Cardiac fibroblast (primary cell): ENCODE results near the gene DIRAS1.
A peak's percentile ranks its signal among the peaks of the same experiment; 100 is the strongest.

Source experiments
- DNase-seq, 2 donors: peaks; one replicate each; pipeline versions ENCODE4 v3.0.0 to v3.0.0-alpha.2; 2010; ENCODE audit warnings: low read depth in 2 of 2
- H3K4me3 ChIP-seq, 2 donors: replicated peaks in 1 of 2; 1 replicate in 1 of 2; 2 replicates in 1 of 2; pipeline ENCODE4 v1.5.1; 2011; ENCODE audit warnings: low read depth in 2 of 2, low read length in 2 of 2, mild to moderate bottlenecking in 2 of 2, moderate library complexity in 1 of 2
- TF ChIP-seq, protein P1 (sequence below): IDR thresholded peaks from one replicate; pipeline ENCODE4 v1.5.1; 2011; ENCODE audit warnings: low read depth, mild to moderate bottlenecking, low read length, inconsistent platforms

DIRAS1 gene

DNA sequence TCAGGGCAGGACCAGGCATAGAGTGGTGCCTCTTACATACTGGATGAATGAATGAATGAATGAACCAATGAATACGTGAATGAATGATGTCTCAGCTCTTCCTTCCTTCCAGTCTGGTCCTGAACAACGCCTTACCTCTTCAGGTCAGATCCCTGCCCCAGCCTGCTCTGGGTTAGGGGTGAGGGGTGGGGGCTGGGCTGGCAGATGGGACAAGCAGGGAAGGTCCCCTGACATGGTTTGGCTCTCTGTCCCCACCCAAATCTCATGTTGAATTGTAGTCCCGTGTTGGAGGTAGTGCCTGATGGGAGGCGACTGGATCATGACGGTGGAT, 9.3 kb downstream of the DIRAS1 start:
- TF ChIP-seq, protein P1, sequence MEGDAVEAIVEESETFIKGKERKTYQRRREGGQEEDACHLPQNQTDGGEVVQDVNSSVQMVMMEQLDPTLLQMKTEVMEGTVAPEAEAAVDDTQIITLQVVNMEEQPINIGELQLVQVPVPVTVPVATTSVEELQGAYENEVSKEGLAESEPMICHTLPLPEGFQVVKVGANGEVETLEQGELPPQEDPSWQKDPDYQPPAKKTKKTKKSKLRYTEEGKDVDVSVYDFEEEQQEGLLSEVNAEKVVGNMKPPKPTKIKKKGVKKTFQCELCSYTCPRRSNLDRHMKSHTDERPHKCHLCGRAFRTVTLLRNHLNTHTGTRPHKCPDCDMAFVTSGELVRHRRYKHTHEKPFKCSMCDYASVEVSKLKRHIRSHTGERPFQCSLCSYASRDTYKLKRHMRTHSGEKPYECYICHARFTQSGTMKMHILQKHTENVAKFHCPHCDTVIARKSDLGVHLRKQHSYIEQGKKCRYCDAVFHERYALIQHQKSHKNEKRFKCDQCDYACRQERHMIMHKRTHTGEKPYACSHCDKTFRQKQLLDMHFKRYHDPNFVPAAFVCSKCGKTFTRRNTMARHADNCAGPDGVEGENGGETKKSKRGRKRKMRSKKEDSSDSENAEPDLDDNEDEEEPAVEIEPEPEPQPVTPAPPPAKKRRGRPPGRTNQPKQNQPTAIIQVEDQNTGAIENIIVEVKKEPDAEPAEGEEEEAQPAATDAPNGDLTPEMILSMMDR: no peak
- DNase-seq: no peak
- no peak overlapping the region for H3K4me3 ChIP-seq

DNA sequence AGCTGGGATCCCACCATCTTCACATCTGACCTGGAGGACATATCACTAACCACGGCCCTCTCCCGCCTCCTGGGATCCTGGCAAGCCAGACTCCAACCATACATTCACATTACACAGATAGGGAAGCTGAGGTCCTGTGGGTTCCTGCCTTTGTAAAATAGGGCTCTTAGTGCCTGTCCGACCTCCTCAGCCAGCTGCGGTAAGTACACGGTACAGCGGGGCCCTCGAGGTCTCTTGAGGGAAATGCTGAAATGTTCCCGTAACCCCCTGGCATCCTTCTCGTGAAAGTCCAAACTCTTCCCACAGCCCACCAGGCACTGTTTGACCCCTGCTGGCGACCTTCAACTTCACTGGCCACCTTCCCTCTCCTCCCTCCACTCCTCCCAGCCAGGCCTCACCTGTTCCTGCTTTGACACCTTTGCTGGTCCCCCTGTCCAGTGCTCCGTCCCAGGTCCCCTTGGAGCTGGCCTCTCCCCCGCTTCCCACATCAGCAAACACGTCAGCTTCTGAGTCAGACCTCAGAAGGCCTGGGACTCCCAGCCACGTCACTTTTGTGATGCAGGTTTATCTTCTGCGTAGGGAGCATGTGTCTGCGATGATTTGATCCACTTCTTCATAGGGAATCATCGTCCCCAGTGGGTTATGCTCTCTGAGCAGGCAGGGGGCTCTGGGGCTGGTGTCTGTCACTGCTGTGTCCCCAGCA, 9.8 kb downstream of the DIRAS1 start:
- H3K4me3 ChIP-seq: no peak overlapping the region
- TF ChIP-seq, protein P1: no peak
- DNase-seq: peak; percentile 61 to 82

DNA sequence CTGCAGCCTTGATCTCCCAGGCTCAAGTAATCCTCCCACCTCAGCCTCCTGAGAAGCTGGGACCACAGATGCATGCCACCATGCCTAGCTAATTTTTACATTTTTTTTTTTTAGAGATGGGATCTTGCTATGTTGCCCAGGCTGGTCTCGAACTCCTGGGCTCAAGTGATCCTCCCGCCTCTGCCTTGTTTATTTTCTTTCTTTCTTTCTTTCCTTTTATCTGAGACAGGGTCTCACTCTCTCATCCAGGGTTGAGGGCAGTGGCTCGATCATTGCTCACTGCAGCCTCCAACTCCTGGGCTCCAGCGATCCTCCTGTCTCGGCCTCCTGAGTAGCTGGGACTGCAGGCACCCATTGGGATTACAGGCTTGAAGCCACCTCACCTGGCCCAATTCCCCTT, 14.9 kb downstream of the DIRAS1 start:
- no peak overlapping the region for H3K4me3 ChIP-seq
- no peak for DNase-seq
- TF ChIP-seq, protein P1: no peak

DNA sequence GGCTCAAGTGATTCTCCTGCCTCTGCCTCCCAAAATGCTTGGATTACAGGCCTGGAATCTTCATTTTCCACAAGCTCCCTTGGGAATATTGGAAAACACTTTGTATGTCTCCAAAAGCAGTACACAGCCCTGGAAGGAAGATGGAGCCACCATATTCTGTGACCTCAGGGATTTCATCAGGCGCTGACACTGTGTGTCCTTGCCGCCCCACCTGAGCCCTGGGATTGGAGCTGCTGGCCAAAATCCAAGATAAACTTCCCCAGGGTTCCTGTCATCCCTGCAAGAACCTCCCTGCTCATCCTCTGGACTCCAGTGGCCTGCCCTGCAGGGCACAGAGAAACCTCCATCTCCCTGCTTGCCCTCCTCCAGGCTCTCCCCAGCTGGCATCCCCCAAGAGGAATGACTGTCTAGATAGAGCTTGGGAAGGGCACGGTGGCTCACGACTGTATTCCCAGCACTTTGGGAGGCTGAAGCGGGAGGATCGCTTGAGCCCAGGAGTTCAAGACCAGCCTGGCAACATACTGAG, 17.4 kb downstream of the DIRAS1 start:
- TF ChIP-seq, protein P1: no peak
- DNase-seq: no peak
- no peak overlapping the region for H3K4me3 ChIP-seq

DNA sequence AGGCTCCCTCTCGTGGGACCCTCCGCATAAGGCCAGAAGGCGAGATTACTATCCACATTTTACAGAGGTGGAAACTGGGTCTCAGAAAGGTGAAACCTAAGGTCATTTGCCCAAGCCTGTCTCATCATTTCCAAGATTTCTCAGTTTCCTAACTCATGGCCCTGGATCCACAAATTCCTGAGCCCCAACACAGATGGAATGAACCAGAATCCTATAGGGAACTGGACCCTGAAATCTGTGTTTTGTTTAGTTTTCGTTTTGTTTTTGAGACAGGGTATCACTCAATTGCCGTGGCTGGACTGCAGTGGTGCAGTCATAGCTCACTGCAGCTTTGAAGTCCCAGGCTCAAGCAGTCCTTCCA, 18.1 kb downstream of the DIRAS1 start:
- peak overlapping the region in 1 of 2 donors; percentile 23 for H3K4me3 ChIP-seq
- TF ChIP-seq, protein P1: no peak
- no peak for DNase-seq

DNA sequence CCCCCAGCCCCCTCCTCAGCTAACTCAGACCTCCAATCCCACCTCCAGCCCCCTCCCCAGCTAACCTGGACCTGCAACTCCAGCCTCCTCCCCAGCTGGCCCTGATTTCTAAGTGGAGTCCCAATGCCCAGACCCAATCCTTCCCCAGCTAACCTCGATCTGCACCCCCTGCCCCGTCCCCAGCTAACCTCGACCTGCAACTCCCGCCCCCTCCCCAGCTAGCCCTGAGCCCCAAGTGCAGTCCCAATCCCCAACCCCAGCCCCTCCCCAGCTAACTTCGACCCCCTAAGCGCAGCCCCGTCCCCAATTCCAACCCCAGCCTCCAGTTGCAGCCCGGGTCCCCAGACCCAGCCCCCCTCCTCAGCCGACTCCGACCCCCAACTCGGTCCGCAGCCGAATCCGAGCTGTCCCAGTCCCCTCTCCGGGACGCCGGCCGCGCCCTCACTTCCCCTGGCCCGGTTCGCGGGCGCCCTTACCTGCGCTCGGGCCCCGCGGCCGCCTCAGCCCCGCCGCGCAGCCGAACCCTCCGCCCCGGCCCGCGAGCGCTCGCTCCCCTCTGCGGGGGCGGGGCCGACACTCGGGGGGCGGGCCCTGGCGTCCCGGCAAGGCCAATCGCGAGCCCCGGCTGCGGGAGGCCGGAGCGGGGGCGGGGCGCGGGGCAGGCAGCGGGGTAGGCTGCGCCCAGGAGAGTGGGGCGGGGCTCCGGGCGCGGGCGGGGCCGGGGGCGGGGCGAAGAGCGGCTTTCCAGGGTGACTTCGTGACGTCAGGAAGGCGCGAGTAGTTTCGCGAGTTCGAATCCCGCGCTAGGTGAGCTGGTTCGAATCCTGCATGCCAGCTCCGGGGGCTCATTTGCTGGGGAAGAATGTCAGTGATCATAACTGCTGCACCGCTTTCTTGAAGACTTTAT, 18.7 kb downstream of the DIRAS1 start, which contains the start of gene GNG7:
TSS of gene GNG7 (minus strand) at position 525 of the 907 bp plus-strand sequence. CDS start 182,006 bp downstream, outside the sequence.
- DNase-seq: peak; percentile 72 to 90
- TF ChIP-seq, protein P1: no peak
- H3K4me3 ChIP-seq: peak within 1 kb of the TSS; percentile 37 to 58
